SW 1271 (cell line): ENCODE measurements around the gene LIMS3.
"Not testable (repeated sequence)": the region's sequence is repeated elsewhere in the genome, so short reads cannot be mapped to it uniquely, and the experiment has no call there.

ENCODE experiments used
- DNase-seq, 2 experiments: peaks; one replicate each; lab custom pipeline; 2025; lab: John Stamatoyannopoulos, UW

LIMS3 gene, protein sequence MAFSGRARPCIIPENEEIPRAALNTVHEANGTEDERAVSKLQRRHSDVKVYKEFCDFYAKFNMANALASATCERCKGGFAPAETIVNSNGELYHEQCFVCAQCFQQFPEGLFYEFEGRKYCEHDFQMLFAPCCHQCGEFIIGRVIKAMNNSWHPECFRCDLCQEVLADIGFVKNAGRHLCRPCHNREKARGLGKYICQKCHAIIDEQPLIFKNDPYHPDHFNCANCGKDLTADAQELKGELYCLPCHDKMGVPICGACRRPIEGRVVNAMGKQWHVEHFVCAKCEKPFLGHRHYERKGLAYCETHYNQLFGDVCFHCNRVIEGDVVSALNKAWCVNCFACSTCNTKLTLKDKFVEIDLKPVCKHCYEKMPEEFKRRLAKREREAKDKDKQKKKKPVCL

DNA sequence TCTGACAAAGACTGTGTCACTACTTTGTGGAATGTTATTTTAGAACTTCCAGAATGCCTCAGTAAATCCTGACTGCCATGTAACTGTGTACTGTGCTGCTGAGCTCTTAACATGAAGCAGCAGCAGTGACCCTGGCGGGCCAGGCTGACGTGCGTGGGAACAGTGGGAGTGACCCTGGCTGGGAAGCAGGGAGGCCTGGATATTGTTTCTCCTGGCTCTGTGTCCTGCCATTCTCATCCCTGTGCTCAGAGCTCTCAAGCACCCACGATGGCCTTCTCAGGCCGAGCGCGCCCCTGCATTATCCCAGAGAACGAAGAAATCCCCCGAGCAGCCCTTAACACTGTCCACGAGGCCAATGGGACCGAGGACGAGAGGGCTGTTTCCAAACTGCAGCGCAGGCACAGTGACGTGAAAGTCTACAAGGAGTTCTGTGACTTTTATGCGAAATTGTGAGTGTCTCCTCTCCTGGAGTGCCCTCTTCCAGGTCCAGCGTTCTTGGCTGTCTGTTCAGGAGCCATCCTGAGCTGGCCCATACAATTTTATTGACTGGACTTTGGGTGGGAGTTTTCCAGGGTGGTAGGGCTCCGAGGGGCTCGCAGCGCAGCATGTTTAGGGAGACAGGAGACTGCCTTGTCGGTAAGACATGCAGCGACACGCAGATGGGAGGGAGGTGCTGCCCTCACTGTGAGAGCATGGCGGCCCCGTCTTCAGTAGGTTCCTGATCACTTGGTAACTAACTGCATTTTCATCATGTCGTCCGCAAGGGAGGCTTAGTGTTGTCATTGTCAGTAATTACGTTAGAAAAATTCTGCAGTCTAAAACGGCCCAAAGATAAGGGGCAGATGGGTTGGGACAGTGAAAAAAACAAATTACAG, at the start of gene LIMS3:
Gene LIMS3 (plus strand): TSS at position 227 of the 875 bp plus-strand sequence. CDS start 41 bp downstream, at position 268.
- not testable (repeated sequence) for DNase-seq

DNA sequence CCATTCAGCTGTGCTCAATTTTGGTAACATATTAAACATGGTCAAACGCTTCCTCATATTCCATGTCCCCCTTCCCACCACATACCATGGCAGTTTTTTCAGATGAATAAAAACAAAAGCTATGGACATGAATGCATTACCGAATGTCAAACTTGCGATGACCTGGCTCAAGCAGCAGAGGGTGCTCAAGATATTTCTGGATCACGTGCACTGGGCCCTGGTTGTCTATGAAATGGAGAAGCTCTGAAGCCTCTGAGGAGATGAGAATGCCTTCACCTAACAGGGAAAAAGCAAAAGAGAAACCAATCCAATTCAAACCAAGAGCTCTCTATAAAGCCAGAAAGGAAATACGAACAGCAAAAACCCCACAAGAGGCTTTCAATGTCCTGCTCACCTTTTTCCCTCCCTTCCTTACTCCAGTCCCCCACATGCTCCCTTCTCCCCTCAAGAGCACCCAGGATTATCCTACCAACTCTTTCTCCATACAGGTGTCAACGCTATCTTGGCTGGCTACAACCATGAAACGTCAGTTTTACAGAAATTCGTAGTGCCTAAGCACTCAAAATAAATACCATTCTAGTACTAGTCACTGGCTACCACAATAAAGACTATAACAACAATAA, 27.2 kb upstream of the LIMS3 start:
- not testable (repeated sequence) for DNase-seq

DNA sequence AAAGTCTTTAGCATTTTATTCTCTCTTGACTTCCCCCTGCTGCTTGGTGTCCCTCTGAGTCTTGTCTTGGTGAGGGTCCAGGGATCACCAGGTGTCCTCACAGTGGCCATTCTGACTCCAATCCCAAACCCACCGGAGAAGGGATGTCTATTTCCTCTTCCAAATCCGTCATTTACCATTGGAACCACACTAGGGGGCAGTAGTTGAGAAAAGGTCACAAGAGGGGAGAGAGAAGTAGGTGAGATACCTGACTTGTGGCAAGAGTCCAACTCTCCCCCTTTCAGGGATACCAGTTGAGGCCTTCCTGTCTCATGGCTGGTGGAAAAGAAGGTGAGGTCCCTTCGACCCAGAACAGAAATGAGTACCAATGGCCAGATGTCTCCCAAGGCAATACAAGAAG, 21.9 kb upstream of the LIMS3 start:
- not testable (repeated sequence) for DNase-seq

DNA sequence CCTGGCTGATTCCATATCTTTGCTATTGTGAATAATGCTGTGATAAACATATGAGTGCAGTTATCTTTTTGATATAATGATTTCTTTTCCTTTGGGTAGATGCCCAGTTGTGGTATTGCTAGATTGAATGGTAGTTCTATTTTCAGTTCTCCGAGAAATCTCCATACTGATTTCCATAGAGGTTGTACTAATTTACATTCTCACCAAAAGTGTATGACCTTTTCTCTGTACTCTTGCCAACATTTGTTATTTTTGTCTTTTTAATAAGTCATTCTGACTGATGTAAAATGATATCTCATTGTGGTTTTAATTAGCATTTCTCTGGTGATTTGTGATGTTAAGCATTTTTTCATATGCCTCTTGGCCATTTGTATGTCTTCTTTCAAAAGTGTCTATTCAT, 16.4 kb upstream of the LIMS3 start:
- DNase-seq = not testable (repeated sequence)

DNA sequence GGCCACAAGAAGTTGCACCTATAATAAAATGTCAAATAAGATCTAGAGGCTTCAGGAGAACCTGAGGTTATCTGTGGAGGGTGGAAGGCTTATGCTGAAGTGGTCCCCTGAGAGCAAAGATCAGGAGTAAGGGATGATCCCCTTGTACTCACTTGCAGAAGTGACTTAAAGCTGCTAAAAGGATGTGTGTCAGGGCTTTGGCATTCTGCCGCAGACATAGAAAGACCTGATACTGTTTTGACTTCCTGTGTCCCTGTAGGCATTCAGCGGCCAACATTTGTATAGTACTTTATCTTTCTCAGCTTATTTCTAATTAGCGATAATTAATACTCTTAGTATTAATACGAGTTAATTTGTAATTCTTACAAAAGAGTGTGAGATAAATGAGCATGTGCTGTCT, 10.1 kb upstream of the LIMS3 start:
- DNase-seq = not testable (repeated sequence)

DNA sequence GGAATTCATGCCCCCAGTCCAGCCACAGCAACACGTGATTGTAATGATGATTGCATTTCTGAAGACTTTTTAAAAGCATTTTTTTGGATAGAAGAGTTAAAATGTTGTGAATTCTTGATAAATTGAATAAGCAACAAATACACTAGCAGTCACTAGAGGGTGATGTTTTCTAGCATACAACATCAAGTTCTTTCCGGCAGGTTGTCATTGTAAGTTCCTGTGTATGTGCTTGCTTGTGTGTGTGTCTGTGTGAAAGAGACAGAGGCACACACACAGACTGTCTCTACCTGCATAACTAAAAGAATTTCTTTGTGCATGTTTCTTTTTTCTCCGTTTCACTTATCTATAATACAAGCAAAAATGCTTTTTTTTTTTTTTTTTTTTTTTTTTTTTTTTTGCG, 8.6 kb upstream of the LIMS3 start:
- not testable (repeated sequence) for DNase-seq

DNA sequence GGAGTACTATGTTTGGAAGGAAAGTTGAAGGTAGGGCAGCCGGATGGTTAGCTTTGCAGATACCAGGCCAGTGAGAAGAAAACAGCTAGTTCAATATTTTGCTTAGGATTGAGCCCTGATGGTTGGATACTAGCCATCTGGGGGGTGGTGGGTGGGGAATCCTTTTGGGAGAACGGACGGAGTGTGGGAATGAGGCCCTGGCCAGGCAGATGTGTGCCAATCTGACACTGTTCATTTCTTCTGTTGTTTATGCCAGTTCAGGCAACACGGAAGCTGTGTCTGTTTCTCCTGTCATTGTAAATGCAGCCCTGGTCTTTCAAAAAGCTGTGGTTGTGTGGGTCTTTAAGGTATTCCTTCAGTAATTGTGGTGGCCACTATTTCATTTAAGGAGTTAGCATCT, 7.5 kb upstream of the LIMS3 start:
- DNase-seq = not testable (repeated sequence)

DNA sequence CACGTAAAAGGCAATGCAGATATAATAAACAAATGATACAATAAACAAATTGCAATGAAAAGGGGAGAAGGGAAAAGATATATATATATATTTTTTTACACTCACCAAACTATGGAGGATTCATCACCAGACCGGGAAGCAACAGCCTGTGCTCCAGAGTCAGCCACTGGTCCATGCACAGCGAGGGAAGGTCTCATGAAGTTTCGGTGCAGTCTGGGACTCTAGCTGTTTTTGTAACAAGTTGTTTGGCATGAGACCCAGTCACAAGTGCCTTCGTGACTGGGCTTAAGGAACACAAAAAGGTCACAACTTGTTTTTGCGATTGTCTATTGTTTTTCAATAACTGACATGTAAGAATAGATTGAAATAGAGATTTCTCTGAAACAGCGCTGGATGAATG, 4.8 kb upstream of the LIMS3 start:
- DNase-seq = not testable (repeated sequence)

DNA sequence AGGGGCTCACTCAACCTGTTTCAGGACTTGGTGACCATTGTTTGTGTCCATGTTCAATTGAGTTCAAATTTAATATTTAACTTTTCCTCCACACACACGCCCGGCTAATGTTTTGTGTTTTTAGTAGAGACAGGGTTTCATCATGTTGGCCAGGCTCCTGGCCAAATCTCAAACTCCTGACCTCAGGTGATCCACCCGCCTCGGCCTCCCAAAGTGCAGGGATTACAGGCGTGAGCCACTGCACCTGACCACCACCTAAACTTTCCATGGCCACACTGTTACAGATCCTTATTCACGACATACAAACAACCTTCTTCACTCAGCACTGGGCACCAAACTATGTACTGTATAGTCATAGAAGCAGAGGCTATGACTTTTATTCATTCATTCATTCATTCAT, 4.3 kb upstream of the LIMS3 start:
- DNase-seq = not testable (repeated sequence)

DNA sequence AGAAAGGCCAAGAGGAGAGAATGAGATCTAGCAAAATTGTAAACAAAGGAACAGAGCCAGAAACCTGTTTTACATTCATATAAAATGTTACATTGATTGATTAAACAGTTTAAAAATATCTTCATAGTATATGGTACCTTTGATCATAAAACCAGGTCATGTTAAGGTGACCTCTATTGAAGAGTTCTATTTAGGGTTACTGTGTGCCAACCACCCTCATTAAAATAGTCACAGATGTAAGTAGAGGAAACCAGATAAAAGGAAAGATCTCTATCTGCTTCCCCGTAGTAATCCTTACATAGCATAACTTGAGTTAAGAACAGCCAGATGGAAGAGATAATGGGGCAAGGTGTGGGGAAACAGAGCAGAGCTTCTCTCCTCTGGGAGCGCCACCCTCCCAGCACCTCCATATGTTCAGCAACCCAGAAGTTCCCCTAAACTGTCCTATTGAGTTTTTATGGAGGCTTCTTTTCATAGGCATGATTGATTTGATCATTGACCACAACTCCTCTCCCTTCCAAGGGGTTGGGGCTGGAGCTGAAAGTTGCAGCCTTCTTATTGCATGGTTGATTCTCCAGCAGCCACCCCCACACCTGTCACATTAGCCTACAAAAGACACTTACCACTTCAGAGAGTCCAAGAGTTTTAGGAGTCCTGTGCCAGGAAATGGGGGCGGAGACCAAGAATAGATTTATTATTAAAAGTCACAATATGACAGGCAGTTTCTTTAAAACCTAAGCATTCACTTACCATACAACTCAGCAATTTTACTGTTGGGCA, 3.2 kb upstream of the LIMS3 start:
- not testable (repeated sequence) for DNase-seq

DNA sequence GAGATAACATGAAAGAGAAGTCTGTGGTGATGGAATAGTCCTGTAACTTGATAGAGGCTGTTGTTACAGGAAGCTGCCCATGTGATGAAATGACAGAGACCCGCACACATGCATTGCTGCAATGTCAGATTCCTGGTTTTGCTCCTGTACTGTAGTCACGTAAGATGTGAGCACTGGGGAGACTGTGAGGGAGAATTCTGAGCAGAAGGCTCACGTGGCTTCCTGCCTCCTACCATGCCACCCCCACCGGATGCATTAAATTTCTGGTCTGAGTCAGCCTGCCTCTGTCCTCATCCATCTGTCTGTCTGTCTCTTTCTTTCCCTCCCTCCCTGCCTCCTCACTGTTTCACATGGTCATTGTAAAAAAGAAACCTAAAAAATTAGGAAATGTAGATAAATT, 2.3 kb upstream of the LIMS3 start:
- not testable (repeated sequence) for DNase-seq

DNA sequence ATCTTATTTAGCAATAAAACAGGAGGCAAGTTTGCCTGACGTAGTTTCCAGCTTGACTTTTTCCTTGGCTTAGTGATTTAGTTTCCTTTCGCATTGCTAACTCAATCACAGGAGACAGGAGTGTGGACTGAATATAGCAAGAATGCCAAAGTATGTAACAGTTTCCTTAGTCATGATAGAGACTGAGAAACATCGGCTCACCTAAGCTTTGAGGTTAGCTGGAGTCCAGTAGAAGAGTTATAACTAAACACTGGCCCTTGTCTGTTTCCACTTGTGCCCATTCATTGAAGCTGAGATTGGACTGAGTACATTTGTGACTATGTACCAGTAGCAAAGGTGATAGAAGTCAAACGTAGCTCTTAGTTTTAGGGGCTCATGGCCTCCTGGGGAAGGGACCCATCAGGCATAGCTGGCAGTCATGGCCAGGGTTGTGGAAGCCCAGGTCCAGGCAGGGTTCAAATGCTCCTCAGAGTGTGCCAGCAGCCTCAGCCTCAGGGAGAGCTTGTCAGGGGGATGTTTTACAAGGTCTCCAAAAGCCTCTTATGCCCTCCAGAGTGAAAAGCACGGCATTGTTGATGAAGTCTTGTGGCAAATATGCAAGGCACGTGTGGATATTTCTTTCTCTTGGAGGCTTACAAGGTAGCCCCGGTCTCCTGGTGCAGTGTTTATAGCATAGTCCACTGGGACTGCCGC, 573 bp upstream of the LIMS3 start:
- DNase-seq = not testable (repeated sequence)

DNA sequence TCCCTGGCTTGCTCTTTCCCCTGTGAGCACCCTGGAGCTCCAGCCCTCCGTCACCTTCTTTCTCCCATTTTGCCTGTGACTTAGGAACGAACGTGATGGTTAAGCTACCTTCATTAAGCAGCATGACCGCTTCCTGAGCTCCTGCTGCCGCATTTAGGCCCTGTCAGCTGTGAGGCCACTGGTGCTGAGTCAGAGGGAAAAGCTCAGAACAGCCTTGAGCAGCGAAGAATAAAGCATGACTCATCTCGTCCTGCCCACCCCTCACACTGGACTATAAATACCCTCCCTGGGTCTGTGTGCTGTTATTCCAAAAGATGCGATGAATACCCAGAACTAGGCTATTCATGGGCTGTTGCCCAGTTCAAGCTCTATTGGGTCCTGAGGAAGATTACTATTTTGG, 7.3 kb downstream of the LIMS3 start:
- not testable (repeated sequence) for DNase-seq

DNA sequence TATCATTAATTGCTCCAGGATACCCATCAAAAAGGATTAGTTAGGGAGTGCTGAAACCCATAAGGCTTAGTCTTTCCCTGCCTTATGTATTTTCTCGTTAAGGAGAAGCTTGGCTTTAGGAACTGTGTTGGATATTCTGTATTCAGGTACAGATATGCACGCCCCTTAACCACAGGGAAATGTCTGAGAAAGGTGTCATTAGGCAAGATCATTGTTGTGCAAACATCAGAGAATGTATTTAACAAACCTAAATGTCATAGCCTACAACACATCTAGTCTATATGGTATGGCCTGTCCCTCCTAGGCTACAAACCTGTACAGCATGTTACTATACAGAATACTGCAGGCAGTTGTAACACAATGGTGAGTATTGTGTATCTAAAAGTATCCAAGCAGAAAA, 10.1 kb downstream of the LIMS3 start:
- DNase-seq = not testable (repeated sequence)

DNA sequence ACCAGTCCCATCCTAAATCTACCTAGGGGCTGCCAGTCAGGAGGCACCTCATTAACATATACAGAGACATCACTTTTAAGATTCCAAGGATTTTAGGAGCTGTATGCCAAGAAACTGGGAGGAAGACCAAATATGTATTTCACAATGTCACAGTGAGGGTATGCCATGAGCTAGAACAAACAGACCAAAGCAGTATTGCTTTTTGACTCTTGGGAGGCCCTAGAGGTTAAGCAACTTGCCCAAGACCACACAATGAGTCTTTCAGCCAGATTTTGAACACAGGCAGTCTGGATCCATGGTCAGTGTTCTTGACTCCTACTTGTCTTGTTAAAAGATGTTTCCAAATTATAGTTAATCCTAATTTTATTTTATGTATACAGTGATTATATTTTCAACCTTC, 12.3 kb downstream of the LIMS3 start:
- DNase-seq = not testable (repeated sequence)

DNA sequence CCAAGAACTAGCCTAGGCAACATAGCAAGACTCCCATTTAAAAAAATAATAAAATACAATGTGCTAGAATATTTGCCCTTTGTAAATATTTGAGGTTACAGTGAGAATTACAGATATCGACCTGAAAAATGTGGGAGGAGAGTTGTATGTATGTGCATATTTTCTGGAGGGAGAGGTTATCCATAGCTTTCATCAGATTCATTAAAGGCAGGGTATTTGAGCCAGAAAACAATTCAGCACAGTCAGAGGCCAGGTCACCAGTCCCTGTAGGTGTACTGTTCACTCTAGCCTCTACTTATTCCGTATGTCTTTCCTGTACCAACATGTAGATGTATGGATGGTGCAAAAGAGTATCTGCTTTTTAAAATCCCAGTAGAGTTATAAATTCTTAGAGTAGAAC, 15.4 kb downstream of the LIMS3 start:
- not testable (repeated sequence) for DNase-seq

DNA sequence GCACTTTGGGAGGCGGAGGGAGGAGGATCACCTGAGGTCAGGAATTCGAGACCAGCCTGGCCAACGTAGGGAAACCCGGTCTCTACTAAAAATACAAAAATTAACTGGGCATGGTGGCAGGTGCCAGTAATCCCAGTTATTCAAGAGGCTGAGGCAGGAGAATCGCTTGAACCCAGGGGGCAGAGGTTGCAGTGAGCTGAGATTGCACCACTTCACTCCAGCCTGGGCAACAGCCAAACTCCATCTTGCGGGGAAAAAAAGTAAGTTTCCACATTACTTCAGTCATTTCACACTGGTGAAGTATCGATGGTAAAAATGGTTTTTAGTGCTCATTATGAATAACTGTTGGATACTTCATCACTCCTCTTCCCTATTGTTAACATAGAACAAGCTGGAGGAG, 16.1 kb downstream of the LIMS3 start:
- not testable (repeated sequence) for DNase-seq

DNA sequence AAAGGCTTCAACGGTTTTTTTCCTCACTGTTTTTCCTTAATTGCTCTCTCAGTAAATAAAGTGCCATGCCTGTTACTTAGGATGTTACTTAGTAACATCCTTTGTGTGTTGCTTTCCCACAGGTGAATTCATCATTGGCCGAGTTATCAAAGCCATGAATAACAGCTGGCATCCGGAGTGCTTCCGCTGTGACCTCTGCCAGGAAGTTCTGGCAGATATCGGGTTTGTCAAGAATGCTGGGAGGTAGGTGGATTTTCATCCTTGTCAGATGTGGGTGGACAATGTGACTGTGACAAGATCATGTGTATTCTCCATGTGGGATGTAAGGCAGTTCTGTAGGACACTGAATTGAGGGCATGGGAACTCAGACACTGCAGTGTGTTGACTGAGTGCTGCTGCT, 17.3 kb downstream of the LIMS3 start:
- not testable (repeated sequence) for DNase-seq

DNA sequence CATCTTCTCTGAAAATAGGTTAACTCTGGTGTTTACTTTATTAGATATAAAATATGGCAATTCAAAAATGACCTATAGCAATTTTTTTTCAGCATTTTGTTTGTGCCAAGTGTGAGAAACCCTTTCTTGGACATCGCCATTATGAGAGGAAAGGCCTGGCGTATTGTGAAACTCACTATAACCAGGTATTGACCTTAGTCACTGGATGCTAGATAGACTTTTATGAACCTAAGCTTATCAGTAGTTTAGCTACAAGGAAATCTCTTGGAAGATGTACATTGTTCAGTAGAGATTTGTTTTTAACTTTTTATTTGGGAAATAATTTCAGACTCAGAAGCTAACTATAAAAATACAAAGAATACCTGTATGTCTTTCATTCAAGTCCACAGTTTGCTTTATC, 21.7 kb downstream of the LIMS3 start:
- not testable (repeated sequence) for DNase-seq

DNA sequence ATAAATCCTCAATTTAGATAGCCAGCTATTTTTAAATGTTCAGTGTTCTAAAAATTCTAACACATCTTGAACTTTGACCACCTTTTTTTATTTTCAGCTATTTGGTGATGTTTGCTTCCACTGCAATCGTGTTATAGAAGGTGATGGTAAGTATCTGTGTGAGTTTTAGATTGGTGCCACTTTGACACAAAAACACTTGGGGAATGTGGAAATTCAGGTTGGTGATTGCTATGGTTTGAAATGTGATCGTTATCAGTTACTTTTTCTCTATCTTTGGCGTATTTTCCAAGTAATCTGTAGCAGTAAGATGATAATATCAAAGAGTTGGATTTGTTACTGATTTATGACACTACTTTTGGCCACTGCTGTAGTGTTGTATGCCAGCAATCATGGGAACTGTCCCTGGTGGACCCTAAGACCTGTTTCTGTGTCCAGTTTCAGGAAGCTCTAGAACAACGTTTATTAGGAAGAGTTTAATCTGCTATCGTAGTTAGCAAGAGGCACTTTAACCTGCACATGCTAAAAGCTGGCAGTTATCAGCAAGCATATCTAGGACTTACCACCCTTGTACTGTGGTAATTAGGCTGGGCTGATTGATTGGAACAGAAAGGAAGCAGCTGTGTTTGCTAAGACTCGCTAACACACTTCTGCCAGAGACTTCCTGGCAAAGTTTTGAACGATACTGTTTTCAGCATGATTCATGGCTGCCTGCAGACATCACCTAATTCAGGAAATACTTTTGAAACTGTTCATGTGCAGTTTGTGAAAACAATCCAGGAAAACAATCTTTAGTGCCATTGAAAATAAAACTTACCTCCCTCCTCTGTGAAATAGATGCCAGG, 23.3 kb downstream of the LIMS3 start:
- not testable (repeated sequence) for DNase-seq
